ELF-1 (cell line): Measurements from ENCODE around the gene DDX24.
"Not testable (repeated sequence)": the region's sequence is repeated elsewhere in the genome, so short reads cannot be mapped to it uniquely, and the experiment has no call there.

ENCODE experiments used
- DNase-seq: peaks from one replicate; pipeline ENCODE4 v3.0.0-alpha.2; 2016; ENCODE audit warnings: low read depth, low spot score

Gene DDX24

GRCh38 chr14:94081386-94081820, 401 bp upstream of the DDX24 start:
- DNase-seq = no peak

GRCh38 chr14:94079891-94080620, 946 bp downstream of the DDX24 start:
- no peak for DNase-seq

- no peak for DNase-seq
Observed at GRCh38 chr14:94077823-94078222, 3.2 kb downstream of the DDX24 start.

GRCh38 chr14:94077111-94077821, 3.7 kb downstream of the DDX24 start:
- DNase-seq = no peak

- DNase-seq = no peak
Observed at GRCh38 chr14:94075008-94075407, 6.0 kb downstream of the DDX24 start.

- no peak for DNase-seq
Observed at GRCh38 chr14:94074534-94074933, 6.5 kb downstream of the DDX24 start.

- DNase-seq = not testable (repeated sequence)
Observed at GRCh38 chr14:94072076-94072475, 8.9 kb downstream of the DDX24 start.

- DNase-seq = no peak
Observed at GRCh38 chr14:94066089-94066676, 14.8 kb downstream of the DDX24 start.

GRCh38 chr14:94062344-94062940, 18.6 kb downstream of the DDX24 start:
- DNase-seq = no peak

GRCh38 chr14:94059998-94060397, 21.0 kb downstream of the DDX24 start:
- no peak for DNase-seq

GRCh38 chr14:94058674-94059138, 22.3 kb downstream of the DDX24 start:
- no peak for DNase-seq

- DNase-seq = no peak
Observed at GRCh38 chr14:94058128-94058673, 22.8 kb downstream of the DDX24 start.

GRCh38 chr14:94056579-94057308, 24.3 kb downstream of the DDX24 start:
- no peak for DNase-seq

GRCh38 chr14:94054936-94055335, 26.1 kb downstream of the DDX24 start:
- DNase-seq = no peak

- DNase-seq = no peak
Observed at GRCh38 chr14:94054401-94054800, 26.6 kb downstream of the DDX24 start.

GRCh38 chr14:94052662-94053061, 28.3 kb downstream of the DDX24 start:
- DNase-seq = no peak

GRCh38 chr14:94052199-94052598, 28.8 kb downstream of the DDX24 start:
- no peak for DNase-seq

GRCh38 chr14:94051779-94052178, 29.2 kb downstream of the DDX24 start:
- DNase-seq = no peak

- DNase-seq = peak; percentile 46
Observed at GRCh38 chr14:94051115-94051514, 29.9 kb downstream of the DDX24 start.

- no peak for DNase-seq
Observed at GRCh38 chr14:94050231-94050880, 30.6 kb downstream of the DDX24 start.

- DNase-seq = no peak
Observed at GRCh38 chr14:94049625-94050023, 31.4 kb downstream of the DDX24 start.
